HepG2 (cell line): ENCODE measurements around the gene AJM1. TPM values are rescaled to one million over a fixed set of nuclear protein-coding genes. Genes with fewer than 3 reads are reported as not detected.

Experiments used
- AFF4 ChIP-seq: sonication (generic); formaldehyde crosslinking; IDR thresholded peaks from 2 replicates; pipeline ENCODE4 v1.4.0; 2020; ENCODE audit warnings: missing genetic modification reagents
- AGO1 ChIP-seq: fragments of 200-400 bp; formaldehyde crosslinking; IDR thresholded peaks from 2 replicates; pipeline ENCODE4 v1.6.1; 2017; ENCODE audit warnings: mild to moderate bottlenecking, low read depth, low read length, moderate library complexity; ENCODE audit not compliant: poor library complexity, severe bottlenecking
- ARHGAP35 ChIP-seq: sonication (generic); formaldehyde crosslinking; IDR thresholded peaks from 2 replicates; pipeline ENCODE4 v1.9.0; 2022; ENCODE audit warnings: mild to moderate bottlenecking, inconsistent platforms, moderate library complexity, missing genetic modification reagents, borderline replicate concordance
- CENPX ChIP-seq: sonication (generic); formaldehyde crosslinking; IDR thresholded peaks from 2 replicates; pipeline ENCODE4 v1.9.0; 2021; ENCODE audit warnings: mild to moderate bottlenecking, missing genetic modification reagents, moderate library complexity
- CSRNP1 ChIP-seq: sonication (generic); formaldehyde crosslinking; IDR thresholded peaks from 2 replicates; pipeline ENCODE4 v1.8.1; 2023; ENCODE audit warnings: mild to moderate bottlenecking, missing genetic modification reagents
- ELF1 ChIP-seq: sonication (generic); formaldehyde crosslinking; IDR thresholded peaks from 2 replicates; pipeline ENCODE4 v1.4.0; 2020; ENCODE audit warnings: missing genetic modification reagents
- HDAC2 ChIP-seq: sonication (generic); formaldehyde crosslinking; IDR thresholded peaks from 2 replicates; pipeline ENCODE4 v1.4.0; 2020; ENCODE audit warnings: missing genetic modification reagents
- HNF4G ChIP-seq, 2 experiments: sonication (generic) in 1 of 2; formaldehyde crosslinking in 1 of 2; IDR thresholded peaks; 2 replicates each; pipeline versions ENCODE4 v1.4.0 to v1.6.1; 2011 to 2020; ENCODE audit warnings: borderline replicate concordance in 2 of 2, low read depth in 2 of 2, mild to moderate bottlenecking in 2 of 2, low read length in 1 of 2, missing genetic modification reagents in 1 of 2, moderate library complexity in 1 of 2
- MZF1 ChIP-seq: sonication (generic); formaldehyde crosslinking; IDR thresholded peaks from 2 replicates; pipeline ENCODE4 v1.8.1; 2023; ENCODE audit warnings: mild to moderate bottlenecking, missing genetic modification reagents, borderline replicate concordance
- NCOA1 ChIP-seq: sonication (generic); formaldehyde crosslinking; IDR thresholded peaks from 2 replicates; pipeline ENCODE4 v1.9.0; 2021; ENCODE audit warnings: missing genetic modification reagents
- PAX8 ChIP-seq: sonication (generic); formaldehyde crosslinking; IDR thresholded peaks from 2 replicates; pipeline ENCODE4 v1.8.0; 2022; ENCODE audit warnings: mild to moderate bottlenecking, missing genetic modification reagents, borderline replicate concordance
- PLRG1 ChIP-seq: fragments of 450-650 bp; conservative IDR thresholded peaks from 2 replicates; pipeline ENCODE4 v1.6.1; 2016
- RCOR2 ChIP-seq: IDR thresholded peaks from 2 replicates; pipeline ENCODE4 v1.6.1; 2016; ENCODE audit warnings: missing biosample characterization, missing genetic modification reagents
- YY1 ChIP-seq: IDR thresholded peaks from 2 replicates; pipeline ENCODE4 v1.6.1; 2011; ENCODE audit warnings: low read length, low read depth, moderate library complexity, mild to moderate bottlenecking; ENCODE audit not compliant: insufficient read depth, insufficient replicate concordance
- ZBTB34 ChIP-seq: sonication (generic); formaldehyde crosslinking; IDR thresholded peaks from 2 replicates; pipeline ENCODE4 v1.8.0; 2022; ENCODE audit warnings: mild to moderate bottlenecking, missing genetic modification reagents
- ZBTB43 ChIP-seq: sonication (generic); formaldehyde crosslinking; conservative IDR thresholded peaks from 2 replicates; pipeline ENCODE4 v1.4.0; 2020; ENCODE audit warnings: missing genetic modification reagents
- ZNF292 ChIP-seq: sonication (generic); formaldehyde crosslinking; IDR thresholded peaks from 2 replicates; pipeline ENCODE4 v1.8.1; 2022; ENCODE audit warnings: mild to moderate bottlenecking, low read depth, missing genetic modification reagents, borderline replicate concordance
- ZNF343 ChIP-seq: sonication (generic); formaldehyde crosslinking; IDR thresholded peaks from 2 replicates; pipeline ENCODE4 v1.4.0; 2020; ENCODE audit warnings: mild to moderate bottlenecking, missing genetic modification reagents
- ZNF556 ChIP-seq: sonication (generic); formaldehyde crosslinking; IDR thresholded peaks from 2 replicates; pipeline ENCODE4 v1.4.0; 2020; ENCODE audit warnings: mild to moderate bottlenecking, missing genetic modification reagents, borderline replicate concordance
- ZNF605 ChIP-seq: sonication (generic); formaldehyde crosslinking; IDR thresholded peaks from 2 replicates; pipeline ENCODE4 v1.8.0; 2022; ENCODE audit warnings: mild to moderate bottlenecking, missing genetic modification reagents
- polyA plus RNA-seq, 8 experiments: library from polyadenylated mRNA; depleted of rRNA in 3 of 8; stranded (reverse) in 7 of 8; unstranded in 1 of 8; fragments of >200 nt; fragmentation: Illumina TruSeq in 4 of 8; extraction: Trizol in 4 of 8; gene quantifications; 2 replicates each; pipeline versions ENCODE4 v1.2.1 to v1.2.3, GENCODE V29; 2011 to 2016; ENCODE audit warnings: low read depth in 4 of 8, missing spikeins in 1 of 8, mixed read lengths in 1 of 8; ENCODE audit not compliant: insufficient read depth in 1 of 8
- total RNA-seq, 5 experiments: library from RNA; depleted of rRNA; stranded (reverse); fragments of >200 nt; fragmentation: Illumina TruSeq; extraction: Trizol; gene quantifications; 2 replicates each; pipeline ENCODE4 v1.2.3, GENCODE V29; 2016; ENCODE audit warnings: low read depth in 1 of 5

The AJM1 gene
- total and polyA plus RNA-seq, 2 of the 13 experiments (the other 11 are each of a cell fraction or from before 2014, with no cell fraction given): 1.1 to 1.2 TPM

- TF ChIP-seq AFF4 (0 out of 2 replicates have a peak, but pooled peaks have one; percentile 0), PLRG1 (no peak), PAX8 (0 out of 2 replicates have a peak, but pooled peaks have one; percentile 22), NCOA1 (CRISPR knock-in tag) (no peak), ZBTB43 (CRISPR knock-in tag) (no peak), ZNF605 (CRISPR knock-in tag) (peak; percentile 63; the same call in 1 of the 2 replicates), ZNF292 (no peak), ZNF556 (CRISPR knock-in tag) (peak; percentile 37; the same call in 1 of the 2 replicates), HNF4G (IDR thresholded peaks at IDR 0.05; ENCODE audit: borderline replicate concordance, low read depth, low read length) (no peak), HNF4G (CRISPR knock-in tag; IDR thresholded peaks at IDR 0.05; ENCODE audit: borderline replicate concordance, low read depth) (no peak), RCOR2 (no peak), MZF1 (no peak), ARHGAP35 (no peak), ELF1 (CRISPR knock-in tag) (no peak), ZBTB34 (CRISPR knock-in tag) (no peak), AGO1 (peak; percentile 87), CSRNP1 (CRISPR knock-in tag) (0 out of 2 replicates have a peak, but pooled peaks have one; percentile 31), ZNF343 (no peak), YY1 (no peak), HDAC2 (CRISPR knock-in tag) (no peak), CENPX (CRISPR knock-in tag) (no peak)
Measured at GRCh38 chr9:136849960-136850865, 7.9 kb downstream of the AJM1 start (continued).
